Neural progenitor cell (in vitro differentiated cells): ENCODE measurements around the gene OR4D5.

ENCODE experiments used
- EZH2 ChIP-seq: fragments of 200-600 bp; sonication (generic); IDR thresholded peaks from 2 replicates; pipeline ENCODE4 v1.6.1; 2017; ENCODE audit warnings: antibody characterized with exemption, mild to moderate bottlenecking, moderate library complexity
- TF ChIP-seq, protein P1 (sequence below): fragments of 200-600 bp; sonication (generic); IDR thresholded peaks from 2 replicates; pipeline ENCODE4 v1.5.1; 2017; ENCODE audit warnings: antibody characterized with exemption, mild to moderate bottlenecking

DNA sequence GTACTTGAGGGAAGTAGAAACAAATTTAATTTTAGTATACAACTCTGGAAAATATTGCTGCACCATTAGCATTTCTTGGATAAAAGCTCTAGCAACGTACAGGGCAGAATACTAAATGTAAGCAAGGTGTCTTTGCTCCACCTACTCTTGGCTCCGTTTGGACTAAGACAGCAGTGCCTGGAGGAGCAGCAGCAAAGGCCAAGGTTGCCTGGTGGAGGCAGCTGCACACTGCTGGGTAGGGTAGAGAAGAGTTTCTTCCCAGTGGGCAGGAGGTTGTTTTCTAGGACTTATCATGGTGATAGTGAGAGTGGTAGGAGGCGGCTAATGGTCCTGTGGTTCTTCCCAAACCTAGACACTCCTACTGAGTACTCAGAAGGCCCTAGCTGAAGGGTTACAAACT, 39.6 kb upstream of the OR4D5 start:
- no peak for TF ChIP-seq EZH2
- TF ChIP-seq, protein P1, sequence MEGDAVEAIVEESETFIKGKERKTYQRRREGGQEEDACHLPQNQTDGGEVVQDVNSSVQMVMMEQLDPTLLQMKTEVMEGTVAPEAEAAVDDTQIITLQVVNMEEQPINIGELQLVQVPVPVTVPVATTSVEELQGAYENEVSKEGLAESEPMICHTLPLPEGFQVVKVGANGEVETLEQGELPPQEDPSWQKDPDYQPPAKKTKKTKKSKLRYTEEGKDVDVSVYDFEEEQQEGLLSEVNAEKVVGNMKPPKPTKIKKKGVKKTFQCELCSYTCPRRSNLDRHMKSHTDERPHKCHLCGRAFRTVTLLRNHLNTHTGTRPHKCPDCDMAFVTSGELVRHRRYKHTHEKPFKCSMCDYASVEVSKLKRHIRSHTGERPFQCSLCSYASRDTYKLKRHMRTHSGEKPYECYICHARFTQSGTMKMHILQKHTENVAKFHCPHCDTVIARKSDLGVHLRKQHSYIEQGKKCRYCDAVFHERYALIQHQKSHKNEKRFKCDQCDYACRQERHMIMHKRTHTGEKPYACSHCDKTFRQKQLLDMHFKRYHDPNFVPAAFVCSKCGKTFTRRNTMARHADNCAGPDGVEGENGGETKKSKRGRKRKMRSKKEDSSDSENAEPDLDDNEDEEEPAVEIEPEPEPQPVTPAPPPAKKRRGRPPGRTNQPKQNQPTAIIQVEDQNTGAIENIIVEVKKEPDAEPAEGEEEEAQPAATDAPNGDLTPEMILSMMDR, result no peak
